Activated CD4-positive, alpha-beta T cell treated with anti-CD3 and anti-CD28 coated beads, Interleukin-2, amount 10 ng/mL, durations not matched to agents 7 days and 5 days (primary cell): Measurements from ENCODE around the gene MMEL1. TPM values are rescaled to one million over a fixed set of nuclear protein-coding genes. Genes with fewer than 3 reads are reported as not detected.

Source experiments
- CTCF ChIA-PET: fragments of 350-600 bp; sonication (Branson Sonifier 250); formaldehyde crosslinking; loops from one replicate; lab custom pipeline; 2021; ENCODE audit warnings: antibody characterized with exemption; lab: Charles Lee
- POLR2A ChIA-PET: fragments of 350-600 bp; sonication (Branson Sonifier 250); formaldehyde crosslinking; loops from one replicate; lab custom pipeline; 2021; ENCODE audit warnings: antibody characterized with exemption; lab: Charles Lee
- DNase-seq: peaks from one replicate; pipeline ENCODE4 v3.0.0-alpha.2; 2020
- H3K27ac Mint-ChIP-seq: one replicate; pipeline ENCODE4 v1.8.0; 2021; ENCODE audit warnings: mild to moderate bottlenecking, moderate library complexity, mixed read lengths
- H3K27me3 Mint-ChIP-seq: one replicate; pipeline ENCODE4 v1.8.0; 2021; ENCODE audit warnings: mixed read lengths
- H3K36me3 Mint-ChIP-seq: one replicate; pipeline ENCODE4 v1.8.0; 2021; ENCODE audit warnings: low read depth, mixed read lengths
- H3K4me1 Mint-ChIP-seq: one replicate; pipeline ENCODE4 v1.8.0; 2021; ENCODE audit warnings: mixed read lengths
- H3K4me3 Mint-ChIP-seq: one replicate; pipeline ENCODE4 v1.8.0; 2021; ENCODE audit warnings: mild to moderate bottlenecking, moderate library complexity, mixed read lengths
- H3K9me3 Mint-ChIP-seq: one replicate; pipeline ENCODE4 v1.8.0; 2021; ENCODE audit warnings: mixed read lengths
- total RNA-seq, 2 experiments: library from RNA; stranded (reverse); gene quantifications; one replicate each; pipeline ENCODE4 v1.2.3, GENCODE V29; 2021

Gene MMEL1
- total RNA-seq, 2 experiments from 2014 or later: 2.9 to 3.5 TPM

GRCh38 chr1:2650967-2651645, 18.3 kb upstream of the MMEL1 start:
- H3K27me3 Mint-ChIP-seq: peaks cover 2% of the 10 kb centered on the region
- POLR2A ChIA-PET: no interaction called here
- H3K27ac Mint-ChIP-seq: no peak overlapping the region
- H3K9me3 Mint-ChIP-seq: peaks cover 11% of the 10 kb centered on the region
- peaks cover 5% of the 10 kb centered on the region for H3K36me3 Mint-ChIP-seq
- H3K4me1 Mint-ChIP-seq: no peaks in the 10 kb centered on the region
- H3K4me3 Mint-ChIP-seq: no peak overlapping the region
- CTCF ChIA-PET: no interaction called here
- no peak for DNase-seq

GRCh38 chr1:2646837-2647236, 14.0 kb upstream of the MMEL1 start:
- DNase-seq: no peak
- Mint-ChIP-seq H3K27ac (no peak overlapping the region), H3K36me3 (peaks cover 5% of the 10 kb centered on the region), H3K4me1 (peaks cover 9% of the 10 kb centered on the region), H3K27me3 (no peaks in the 10 kb centered on the region), H3K9me3 (peaks cover 13% of the 10 kb centered on the region), H3K4me3 (no peak overlapping the region)
- ChIA-PET CTCF (no interaction called here), POLR2A (no interaction called here)

- Mint-ChIP-seq H3K4me3 (no peak overlapping the region), H3K36me3 (peaks cover 5% of the 10 kb centered on the region), H3K27ac (no peak overlapping the region), H3K27me3 (no peaks in the 10 kb centered on the region), H3K4me1 (peaks cover 9% of the 10 kb centered on the region), H3K9me3 (peaks cover 13% of the 10 kb centered on the region)
- DNase-seq: no peak
- POLR2A ChIA-PET: no interaction called here
- CTCF ChIA-PET: no interaction called here
These were observed 13.0 kb upstream of the MMEL1 start for GRCh38 chr1:2645776-2646175.

GRCh38 chr1:2645143-2645542, 12.3 kb upstream of the MMEL1 start:
- no peak for DNase-seq
- Mint-ChIP-seq H3K27ac (no peak overlapping the region), H3K4me3 (no peak overlapping the region), H3K4me1 (peaks cover 9% of the 10 kb centered on the region), H3K27me3 (no peaks in the 10 kb centered on the region), H3K36me3 (peaks cover 5% of the 10 kb centered on the region), H3K9me3 (peaks cover 13% of the 10 kb centered on the region)
- CTCF ChIA-PET: no interaction called here
- POLR2A ChIA-PET: no interaction called here

- ChIA-PET POLR2A (interaction anchor here (0.6 kb wide), 1 partner anchor 32 kb away, joined by 3 read pairs; no protein-coding TSS in a partner anchor), CTCF (no interaction called here)
- no peak overlapping the region for H3K27ac Mint-ChIP-seq
- H3K9me3 Mint-ChIP-seq: peaks cover 13% of the 10 kb centered on the region
- no peak overlapping the region for H3K4me3 Mint-ChIP-seq
- no peak for DNase-seq
- peaks cover 5% of the 10 kb centered on the region for H3K36me3 Mint-ChIP-seq
- peaks cover 9% of the 10 kb centered on the region for H3K4me1 Mint-ChIP-seq
- H3K27me3 Mint-ChIP-seq: no peaks in the 10 kb centered on the region
These were observed 11.8 kb upstream of the MMEL1 start for GRCh38 chr1:2644591-2645101.

- Mint-ChIP-seq H3K4me1 (peaks cover 9% of the 10 kb centered on the region), H3K4me3 (no peak overlapping the region), H3K9me3 (peaks cover 13% of the 10 kb centered on the region), H3K27ac (no peak overlapping the region), H3K36me3 (peaks cover 5% of the 10 kb centered on the region), H3K27me3 (no peaks in the 10 kb centered on the region)
- DNase-seq: no peak
- ChIA-PET CTCF (no interaction called here), POLR2A (interaction anchor here (0.6 kb wide), 1 partner anchor 32 kb away, joined by 3 read pairs; no protein-coding TSS in a partner anchor)
These were observed 11.4 kb upstream of the MMEL1 start for GRCh38 chr1:2644171-2644570.

GRCh38 chr1:2643414-2644077, 10.7 kb upstream of the MMEL1 start:
- Mint-ChIP-seq H3K9me3 (peaks cover 13% of the 10 kb centered on the region), H3K4me3 (peak overlapping the region; percentile 61), H3K36me3 (peaks cover 5% of the 10 kb centered on the region), H3K27me3 (no peaks in the 10 kb centered on the region), H3K27ac (peak overlapping the region; percentile 82), H3K4me1 (peaks cover 9% of the 10 kb centered on the region)
- no peak for DNase-seq
- CTCF ChIA-PET: no interaction called here
- POLR2A ChIA-PET: no interaction called here

- H3K36me3 Mint-ChIP-seq: peaks cover 2% of the 10 kb centered on the region
- H3K4me3 Mint-ChIP-seq: peak overlapping the region; percentile 82
- H3K4me1 Mint-ChIP-seq: peaks cover 9% of the 10 kb centered on the region
- peak; percentile 96 for DNase-seq
- H3K9me3 Mint-ChIP-seq: peaks cover 11% of the 10 kb centered on the region
- H3K27me3 Mint-ChIP-seq: no peaks in the 10 kb centered on the region
- ChIA-PET POLR2A (no interaction called here), CTCF (no interaction called here)
- peak overlapping the region; percentile 90 for H3K27ac Mint-ChIP-seq
These were observed 10.0 kb upstream of the MMEL1 start for GRCh38 chr1:2642560-2643413.

- peak overlapping the region; percentile 82 for H3K4me3 Mint-ChIP-seq
- peaks cover 9% of the 10 kb centered on the region for H3K4me1 Mint-ChIP-seq
- H3K36me3 Mint-ChIP-seq: peaks cover under 1% of the 10 kb centered on the region
- ChIA-PET POLR2A (no interaction called here), CTCF (no interaction called here)
- H3K27ac Mint-ChIP-seq: peak overlapping the region; percentile 90
- DNase-seq: no peak
- no peaks in the 10 kb centered on the region for H3K27me3 Mint-ChIP-seq
- H3K9me3 Mint-ChIP-seq: peaks cover 15% of the 10 kb centered on the region
These were observed 9.3 kb upstream of the MMEL1 start for GRCh38 chr1:2642131-2642559.

GRCh38 chr1:2641381-2642130, 8.7 kb upstream of the MMEL1 start:
- DNase-seq: no peak
- Mint-ChIP-seq H3K4me1 (peaks cover 9% of the 10 kb centered on the region), H3K27me3 (no peaks in the 10 kb centered on the region), H3K4me3 (peak overlapping the region; percentile 82), H3K9me3 (peaks cover 16% of the 10 kb centered on the region), H3K36me3 (peaks cover 5% of the 10 kb centered on the region), H3K27ac (no peak overlapping the region)
- CTCF ChIA-PET: interaction anchor here (0.9 kb wide), 1 partner anchor 35 kb away, joined by 3 read pairs; no protein-coding TSS in a partner anchor
- POLR2A ChIA-PET: no interaction called here

GRCh38 chr1:2640626-2641025, 7.8 kb upstream of the MMEL1 start:
- ChIA-PET POLR2A (no interaction called here), CTCF (interaction anchor here (0.6 to 0.9 kb wide), 2 partner anchors 35 to 1142 kb away, joined by 3 read pairs; no protein-coding TSS in a partner anchor)
- Mint-ChIP-seq H3K27ac (no peak overlapping the region), H3K36me3 (peaks cover 5% of the 10 kb centered on the region), H3K4me3 (no peak overlapping the region), H3K27me3 (no peaks in the 10 kb centered on the region), H3K9me3 (peaks cover 22% of the 10 kb centered on the region), H3K4me1 (peaks cover 9% of the 10 kb centered on the region)
- DNase-seq: no peak
